HG03039 (cell line): Measurements from ENCODE around the gene UNC13D.
"Not testable (repeated sequence)": the region's sequence is repeated elsewhere in the genome, so short reads cannot be mapped to it uniquely, and the experiment has no call there.

Experiments
- ATAC-seq: cut with Tn5 transposase; IDR thresholded peaks from one replicate; pipeline ENCODE4 v1.9.1; 2021; ENCODE audit warnings: mild to moderate bottlenecking, moderate library complexity; ENCODE audit not compliant: unreplicated experiment

The UNC13D gene

DNA sequence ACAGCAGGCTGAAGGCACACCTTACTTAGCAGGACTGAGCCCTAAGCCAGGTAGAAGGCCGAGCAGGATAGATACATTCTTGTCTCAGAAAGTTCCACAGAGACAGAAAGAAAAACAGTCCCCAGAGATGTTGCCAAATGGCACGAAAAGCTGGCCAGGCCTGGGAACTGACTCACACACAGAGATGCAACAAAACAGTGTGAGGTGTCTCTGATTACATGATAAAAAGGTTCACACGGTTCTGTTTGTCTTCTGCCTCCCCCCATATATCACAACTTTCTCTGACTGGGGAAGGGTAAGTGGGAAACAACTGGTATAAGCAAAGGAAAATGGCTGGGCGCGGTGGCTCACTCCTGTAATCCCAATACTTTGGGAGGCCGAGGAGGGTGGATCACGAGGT is 9.2 kb upstream of the UNC13D start:
- no peak for ATAC-seq

DNA sequence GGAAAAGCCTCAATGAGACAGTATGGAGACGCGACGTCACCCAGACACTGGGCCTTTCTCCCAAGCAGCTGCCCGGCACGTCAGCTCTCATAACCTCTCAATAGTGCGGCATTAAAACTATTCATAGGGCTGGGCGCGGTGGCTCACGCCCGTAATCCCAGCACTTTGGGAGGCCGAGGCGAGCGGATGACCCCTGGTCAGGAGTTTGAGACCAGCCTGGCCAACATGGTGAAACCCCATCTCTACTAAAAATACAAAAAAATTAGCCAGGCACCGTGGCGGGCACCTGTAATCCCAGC is 7.4 kb upstream of the UNC13D start:
- not testable (repeated sequence) for ATAC-seq

DNA sequence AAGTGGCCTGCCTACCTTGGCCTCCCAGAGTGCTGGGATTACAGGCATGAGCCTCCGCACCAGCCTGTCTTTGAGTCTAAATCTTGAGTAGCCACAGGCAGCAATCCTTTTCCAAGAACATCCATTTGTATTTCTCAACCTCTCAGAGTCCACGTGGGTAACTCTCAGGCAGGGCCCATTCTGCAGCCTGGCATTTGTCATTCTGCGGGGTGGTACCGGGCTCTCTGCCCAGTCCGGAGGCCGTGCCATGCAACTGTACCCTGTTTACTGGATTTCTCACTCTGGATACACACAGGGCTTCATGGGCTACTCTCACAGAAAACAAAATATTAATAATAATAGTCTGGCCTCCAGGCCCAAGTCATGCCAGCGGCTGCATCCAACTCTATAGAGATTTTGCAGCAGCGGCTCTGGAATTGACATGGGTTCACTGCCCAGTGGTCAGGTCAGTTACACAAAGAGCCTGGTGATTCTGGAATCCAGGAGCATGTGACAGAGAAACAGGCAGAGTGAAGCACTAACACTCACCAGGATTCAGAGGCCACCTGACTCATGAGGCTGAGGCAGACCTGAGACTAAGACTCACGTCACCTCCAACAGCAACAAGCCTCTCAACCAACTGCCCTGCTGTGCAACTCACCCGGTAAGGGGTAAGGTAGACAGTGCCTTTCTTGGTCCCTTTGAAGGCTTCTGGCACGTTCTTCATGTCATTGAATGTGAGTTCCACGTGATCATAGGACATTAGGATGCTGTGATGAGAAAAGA is 6.9 kb upstream of the UNC13D start:
- no peak for ATAC-seq

DNA sequence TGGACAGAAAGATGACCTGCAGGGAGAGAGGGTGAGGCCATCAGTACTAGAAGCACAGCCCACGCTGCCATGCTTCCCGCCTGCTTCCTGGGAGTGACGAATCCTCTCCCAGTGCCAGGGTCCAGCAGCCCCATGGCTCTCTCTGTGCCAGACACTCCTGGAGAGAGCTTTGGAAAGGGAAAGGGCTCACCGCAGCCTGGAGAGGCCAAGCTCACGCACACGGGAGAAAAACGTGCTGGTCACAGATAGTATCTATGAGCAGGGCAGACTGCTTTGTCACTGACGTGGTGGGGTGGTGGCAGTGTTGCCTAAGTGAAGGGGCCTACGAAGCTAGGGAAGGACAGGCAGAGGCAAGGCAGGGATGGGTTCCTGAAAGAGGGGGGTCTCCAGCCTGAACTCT is 5.5 kb upstream of the UNC13D start:
- no peak for ATAC-seq

DNA sequence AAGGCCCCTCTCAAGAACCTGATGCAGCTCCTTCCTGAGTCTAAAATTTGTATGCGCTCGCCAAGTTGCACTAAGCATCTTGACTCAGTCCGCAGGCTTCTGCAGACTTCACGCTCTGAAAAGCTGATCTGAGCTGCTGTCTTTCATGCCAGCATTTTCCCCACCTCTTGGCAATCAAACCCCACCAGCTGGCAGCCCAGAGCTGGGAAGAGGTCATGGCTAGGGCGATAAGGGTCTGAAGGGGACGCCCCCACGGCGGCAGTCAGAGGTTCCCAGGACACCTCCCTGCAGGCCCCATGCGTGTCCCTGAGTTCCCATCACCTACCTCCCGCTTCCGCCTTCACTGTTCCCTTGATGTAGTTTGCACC is 5.1 kb upstream of the UNC13D start:
- ATAC-seq: no peak

DNA sequence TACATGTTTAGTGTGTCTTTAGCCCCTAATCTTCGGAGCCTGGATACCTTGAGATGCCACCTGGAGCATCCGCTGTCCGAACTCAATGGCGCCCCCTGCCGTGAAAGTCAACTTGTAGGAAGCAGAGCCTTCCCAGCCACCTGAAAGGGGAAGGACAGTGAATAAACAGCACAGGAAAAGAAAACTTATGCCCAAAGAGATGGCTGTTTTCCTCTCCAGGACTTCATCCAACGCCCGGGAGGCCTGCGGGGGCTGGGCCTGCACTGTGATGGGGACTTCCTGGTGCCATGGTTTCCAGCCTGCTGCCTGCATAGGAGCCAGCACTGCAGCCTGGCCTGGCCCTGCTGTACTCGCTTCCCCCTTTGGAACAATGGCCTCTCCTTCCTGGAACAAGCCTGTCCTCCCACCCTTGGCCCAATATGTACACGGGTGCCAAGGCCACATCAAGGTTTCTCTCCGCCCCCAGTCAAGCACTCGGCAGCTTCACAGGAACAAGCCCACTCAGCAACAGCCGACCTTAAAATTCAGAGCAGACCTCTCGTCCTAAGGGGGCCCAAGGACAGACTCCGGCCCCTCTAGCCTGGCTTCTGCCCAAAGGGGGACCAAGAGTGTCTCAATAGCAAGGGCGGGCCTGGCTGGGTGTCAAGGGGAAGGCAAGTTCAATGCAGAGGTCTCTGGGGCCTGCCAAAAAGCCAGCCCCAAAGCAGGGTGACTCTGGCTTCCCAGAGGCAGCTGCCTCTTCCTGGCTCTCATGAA is 4.5 kb upstream of the UNC13D start:
- ATAC-seq: no peak

DNA sequence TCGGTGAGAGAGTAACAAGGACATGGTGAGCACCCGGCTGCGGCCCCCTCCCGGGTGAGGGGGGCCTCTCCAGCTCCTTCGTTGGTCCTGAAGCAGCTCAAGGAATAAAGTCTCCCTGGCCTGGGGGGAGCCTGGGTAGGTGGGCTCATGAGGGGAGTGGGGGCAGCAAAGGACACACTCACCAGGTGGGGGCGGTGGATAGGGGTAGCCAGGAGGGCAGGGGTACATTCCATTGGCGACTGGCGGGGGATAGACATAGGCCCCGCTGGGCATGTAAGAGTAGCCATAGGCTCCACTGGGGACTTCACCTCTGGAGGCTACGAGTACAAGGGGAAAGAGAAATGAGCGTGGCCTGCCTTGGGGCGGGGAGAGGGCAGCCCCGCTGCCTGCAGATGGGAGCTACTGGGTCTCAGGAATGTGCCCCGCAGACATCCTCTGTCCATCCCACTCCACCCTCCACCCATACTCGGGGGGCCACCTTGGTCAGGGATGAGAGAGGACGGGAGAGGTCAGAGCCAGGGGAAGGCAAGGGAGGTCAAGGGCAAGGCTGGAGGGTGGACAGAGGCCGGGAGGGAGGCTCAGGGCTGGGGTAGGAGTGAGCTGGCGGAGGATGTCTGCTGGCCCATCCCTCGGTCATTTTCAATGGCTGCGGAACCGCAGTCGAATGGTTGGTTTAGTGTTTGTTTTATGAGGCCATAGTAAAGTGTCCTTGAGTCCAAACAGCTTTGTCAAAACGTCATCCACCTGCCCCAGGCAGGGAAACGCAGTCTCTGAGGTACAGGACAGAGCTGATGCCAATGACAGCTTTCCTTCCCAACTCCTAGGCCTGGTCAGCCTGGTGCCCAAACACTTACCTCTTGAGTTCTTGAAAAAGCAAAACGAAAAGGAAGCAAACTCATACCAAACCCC is 3.7 kb upstream of the UNC13D start:
- no peak for ATAC-seq

DNA sequence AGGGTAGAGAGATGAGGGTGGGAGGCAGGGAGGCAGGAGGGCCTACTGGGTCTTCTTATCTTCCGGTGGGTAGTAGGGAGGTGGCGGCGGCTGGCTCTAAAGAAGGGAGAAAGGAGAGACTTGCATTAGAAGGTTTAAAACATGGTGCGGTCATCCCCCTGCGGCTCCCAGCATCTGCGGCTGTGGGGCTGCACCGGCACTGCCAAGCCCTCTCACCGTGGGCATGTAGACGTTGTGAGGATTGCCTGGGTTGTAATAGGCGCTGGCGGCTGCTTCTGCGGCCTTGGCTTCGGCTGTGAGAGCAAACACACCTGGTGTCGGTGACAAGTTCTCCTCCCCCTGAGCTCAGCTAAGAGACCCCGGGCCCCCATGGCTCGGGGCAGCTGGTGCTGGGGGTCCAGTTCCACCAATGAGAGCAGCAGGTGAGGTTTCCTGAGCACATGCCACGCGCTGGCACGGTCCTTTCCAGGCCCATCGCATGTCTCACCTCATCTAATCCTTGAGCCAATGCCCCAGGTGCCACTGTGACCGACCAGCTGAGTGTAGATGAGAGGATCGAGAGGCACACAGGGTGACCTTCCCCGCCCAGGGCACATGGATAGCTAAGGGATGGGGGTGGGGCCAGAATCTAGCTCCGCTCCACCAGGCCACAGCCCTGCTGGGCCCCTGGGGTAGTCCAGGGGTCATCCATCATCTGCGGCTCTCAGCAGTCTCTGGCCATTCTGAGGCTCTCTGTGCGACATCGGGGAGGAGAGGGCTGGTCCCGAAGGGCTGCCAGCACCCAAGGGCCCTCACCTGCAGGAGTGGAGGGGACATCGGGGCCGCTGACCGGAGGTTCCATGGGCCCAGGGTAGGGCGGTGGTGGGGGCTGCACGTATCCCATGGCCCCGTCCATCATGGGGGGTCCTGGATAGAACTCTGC is 2.7 kb upstream of the UNC13D start:
- no peak for ATAC-seq

DNA sequence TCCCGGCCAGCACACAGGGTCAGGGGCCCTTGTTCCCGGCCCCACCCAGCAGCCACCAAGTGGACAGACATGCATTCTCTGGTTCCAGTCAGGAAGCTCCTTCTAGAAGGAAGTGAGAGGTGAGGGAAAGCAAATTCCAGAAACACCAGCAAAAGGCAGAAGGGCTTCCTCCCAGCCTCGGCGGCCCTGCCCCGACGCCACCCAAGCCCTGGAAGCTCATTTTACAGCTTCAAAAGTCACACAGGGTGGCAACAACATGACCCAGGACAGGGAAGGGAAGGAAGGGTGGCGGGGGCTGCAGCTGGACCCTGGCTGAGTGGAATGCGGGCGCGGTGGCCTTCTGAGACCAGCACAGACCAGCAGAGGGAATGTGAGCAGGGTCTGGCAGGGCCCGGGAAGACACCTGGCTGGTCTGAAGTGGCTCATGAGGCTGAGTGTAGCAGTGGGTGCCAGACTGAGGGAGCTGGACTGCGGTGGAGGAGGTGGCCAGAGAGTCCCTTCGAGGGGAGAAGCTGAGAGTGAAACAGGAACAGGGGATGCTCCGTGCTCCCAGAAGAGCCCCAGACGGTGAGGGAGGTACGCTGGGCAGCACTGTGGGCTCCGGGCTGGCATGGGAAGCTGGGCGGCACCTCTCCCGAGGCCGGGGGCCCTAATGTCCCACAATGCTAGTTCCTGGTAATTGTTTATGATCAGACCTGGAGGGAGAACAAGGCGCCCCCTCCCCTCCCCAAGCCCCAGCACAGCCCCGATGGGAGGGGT is 1.9 kb upstream of the UNC13D start:
- no peak for ATAC-seq

DNA sequence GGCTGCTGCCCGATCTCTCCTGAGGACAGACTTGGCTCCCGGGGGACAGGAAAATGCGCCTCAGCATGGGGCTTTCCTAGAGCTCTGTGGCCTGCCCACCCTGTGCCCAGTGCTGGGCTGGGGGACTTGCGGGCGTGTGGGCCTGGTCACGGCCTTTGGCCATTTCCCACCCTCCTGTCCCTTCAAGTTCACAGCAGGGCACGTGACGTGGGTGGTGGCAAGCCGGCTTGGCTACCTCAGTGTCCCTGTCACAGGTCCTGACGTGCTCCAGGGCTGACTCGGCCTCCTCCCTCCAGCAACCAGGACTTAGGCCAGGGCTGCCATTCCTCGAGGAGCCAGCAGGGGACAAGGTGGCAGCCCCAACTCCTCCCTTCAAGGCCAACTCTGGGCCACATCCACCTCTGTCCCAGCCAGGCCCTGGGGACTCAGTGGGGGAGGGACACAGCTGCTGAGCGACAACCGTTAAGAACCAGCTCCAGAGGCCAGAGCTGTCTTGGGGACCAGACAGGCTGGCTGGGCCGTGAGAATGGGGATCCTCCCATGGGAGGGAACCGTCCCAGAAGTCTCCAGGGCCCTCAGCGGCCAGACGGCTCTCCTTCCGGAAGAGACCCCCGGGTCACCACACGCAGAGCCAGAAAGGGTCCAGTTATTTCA is 981 bp upstream of the UNC13D start:
- ATAC-seq: peak; percentile 53

DNA sequence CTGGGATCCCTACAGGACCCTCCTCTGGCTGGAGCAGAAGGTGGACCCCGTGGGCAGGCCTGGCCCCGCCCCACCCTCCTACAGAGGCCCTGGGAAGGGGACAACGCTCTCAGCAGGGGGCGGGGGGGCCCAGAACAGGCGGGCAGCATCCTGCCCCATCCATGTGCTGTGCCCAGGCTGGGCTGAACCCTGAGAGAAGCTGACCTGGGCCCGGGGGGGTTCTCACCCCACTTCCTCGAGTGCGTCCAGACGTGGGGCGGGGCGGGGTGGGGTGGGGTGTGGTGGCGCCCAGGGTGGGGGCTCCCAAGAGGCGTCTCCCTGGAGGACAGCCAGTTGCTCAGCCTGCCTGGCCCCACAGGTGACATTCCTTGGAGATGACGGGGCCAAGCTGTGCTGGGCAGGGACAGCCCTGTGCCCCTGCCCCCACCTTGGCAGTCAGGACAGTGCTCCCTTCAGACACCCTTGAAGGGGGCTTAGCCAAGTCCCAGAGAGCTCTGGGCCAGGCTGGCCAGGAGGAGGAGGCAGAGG is 390 bp upstream of the UNC13D start:
- no peak for ATAC-seq

DNA sequence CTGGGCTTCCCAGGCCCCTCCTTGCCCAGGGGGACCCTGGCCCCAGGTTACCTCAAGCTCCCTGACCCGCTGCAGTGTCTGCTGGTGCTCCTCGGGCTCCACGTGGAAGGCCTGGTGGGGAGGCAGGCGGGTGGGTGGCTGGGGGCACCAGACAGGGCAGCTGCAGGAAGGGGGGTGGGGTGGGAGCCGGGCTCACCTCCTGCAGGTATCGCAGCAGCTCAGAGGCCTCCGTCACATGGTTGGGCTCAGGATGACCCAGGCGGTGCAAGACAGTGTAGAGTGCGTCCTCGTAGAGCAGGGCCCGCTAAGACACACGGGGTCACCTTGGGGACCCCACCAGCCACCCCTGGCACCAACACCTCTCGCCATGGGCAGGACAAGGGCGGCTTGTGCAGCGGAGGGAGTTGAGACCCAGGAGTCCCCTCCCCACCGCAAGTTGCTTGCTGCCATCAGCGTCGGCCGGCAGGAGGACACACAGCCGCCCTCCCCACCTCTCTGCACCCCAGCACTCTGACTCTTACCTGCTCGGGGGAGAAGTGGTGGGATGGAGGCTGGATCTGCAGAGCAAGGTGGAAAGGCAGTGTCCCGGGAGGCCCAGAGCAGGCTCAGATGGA is 1.1 kb downstream of the UNC13D start:
- ATAC-seq: no peak

DNA sequence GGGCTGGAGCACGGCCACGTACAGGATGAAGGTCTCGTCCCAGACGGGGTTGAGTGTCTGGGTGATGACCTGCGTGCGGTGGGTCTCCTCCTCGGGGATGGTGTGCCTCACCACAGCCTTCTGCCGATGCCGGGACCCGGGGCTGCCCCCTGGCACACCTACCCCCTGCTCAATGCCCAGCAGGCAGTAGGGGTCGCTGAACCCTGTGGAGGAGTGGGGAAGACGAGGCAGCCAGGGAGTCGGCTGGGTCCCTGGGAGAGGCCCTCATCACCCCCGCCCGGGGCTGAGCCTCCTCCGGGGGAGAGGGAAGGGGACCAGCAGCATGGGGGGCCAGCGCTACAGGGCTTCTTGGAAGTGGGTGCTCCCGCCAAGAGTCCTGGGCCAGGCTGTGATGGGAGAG is 1.8 kb downstream of the UNC13D start:
- ATAC-seq: no peak

DNA sequence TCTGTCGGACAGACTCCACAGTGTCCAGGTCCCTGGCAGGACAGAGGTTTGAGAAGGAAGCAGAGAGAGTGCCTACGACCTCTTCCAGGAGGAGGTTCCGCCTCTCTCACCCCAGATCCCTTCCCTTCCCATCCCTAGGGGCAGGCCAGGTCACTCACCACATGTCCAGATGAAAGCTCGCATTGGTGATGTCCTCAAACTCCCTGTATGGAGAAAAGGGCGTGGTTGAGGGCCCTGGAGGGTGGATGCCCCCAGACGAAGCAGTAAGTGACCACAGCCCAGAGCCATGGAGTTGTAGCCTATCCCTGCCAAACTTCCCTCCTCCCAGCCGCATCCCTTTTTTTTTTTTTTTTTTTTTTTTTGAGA is 3.4 kb downstream of the UNC13D start:
- no peak for ATAC-seq

DNA sequence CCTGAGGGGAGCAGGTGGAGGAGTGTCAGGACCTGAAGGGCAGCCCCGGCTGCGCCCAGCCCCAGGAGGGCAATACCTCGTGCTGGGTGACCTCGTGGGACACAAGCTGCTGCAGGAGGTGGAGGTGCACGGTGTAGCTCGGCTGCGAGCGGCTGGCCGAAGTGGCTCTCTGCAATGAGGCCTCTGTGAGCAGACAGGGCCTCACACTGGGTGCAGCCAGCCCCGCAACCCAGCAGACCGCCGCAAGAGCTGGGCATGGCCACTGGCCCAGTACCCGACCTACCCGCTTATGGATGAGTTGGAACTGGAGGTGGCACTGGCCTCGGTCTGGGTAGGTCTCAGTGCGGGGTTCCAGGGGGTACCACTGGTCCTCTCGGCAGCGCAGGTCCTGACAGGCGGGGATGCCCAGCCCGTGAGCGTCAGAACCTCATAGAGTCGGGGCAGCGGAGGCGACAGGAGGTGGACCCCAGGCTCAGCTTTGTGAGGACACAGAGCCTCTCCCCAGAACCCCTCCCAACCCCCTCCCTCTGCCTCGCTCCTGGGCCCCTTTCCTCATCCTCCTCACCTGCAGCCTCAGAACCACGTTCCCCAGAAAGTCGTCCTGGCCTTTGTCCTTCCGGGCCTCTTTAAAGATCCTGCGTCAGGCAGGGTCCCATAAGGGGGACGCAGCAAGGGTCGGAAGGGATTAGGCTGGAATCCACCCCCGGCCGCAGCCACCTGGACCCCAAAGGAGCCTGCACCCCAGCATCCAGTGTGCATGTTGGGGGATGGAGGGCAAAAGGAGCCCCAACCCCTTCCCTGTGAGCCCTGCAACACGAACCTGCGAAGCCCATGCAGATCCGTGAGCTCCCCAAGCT is 4.0 kb downstream of the UNC13D start:
- no peak for ATAC-seq

DNA sequence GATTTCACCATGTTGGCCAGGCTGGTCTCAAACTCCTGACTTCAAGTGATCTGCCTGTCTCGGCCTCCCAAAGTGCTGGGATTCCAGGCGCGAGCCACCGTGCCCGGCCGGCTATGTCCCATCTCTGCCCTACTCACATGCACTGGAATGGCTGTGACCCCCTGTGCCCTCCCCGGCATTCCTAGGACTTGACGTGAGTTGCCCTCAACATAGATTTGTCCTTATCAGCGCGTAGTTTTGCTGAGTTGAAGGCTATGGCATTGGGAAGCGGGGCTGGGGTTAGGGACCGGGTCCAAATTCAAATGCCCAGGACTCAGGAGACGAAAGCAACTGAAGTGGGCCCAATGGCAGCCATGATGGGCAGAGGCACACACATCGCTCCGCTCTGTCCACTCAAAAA is 5.8 kb downstream of the UNC13D start:
- no peak for ATAC-seq

DNA sequence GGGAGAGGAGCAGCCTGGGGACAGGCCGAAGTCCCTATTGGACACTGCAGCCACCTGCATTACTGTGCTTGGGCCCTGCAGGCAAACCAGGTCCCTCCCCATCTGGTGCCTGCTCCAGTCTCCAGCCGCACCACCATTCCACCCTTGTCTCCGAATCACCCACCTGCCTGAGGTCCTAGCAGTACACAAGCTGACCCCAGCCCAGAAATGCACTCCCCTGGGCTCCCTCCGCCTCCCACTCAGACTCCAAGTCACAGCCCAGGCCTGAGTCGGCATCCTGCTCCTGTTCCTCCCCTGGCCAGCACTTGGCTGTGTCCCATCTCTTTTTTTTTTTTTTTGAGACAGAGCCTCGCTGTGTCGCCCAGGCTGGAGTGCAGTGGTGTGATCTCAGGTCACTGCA is 6.3 kb downstream of the UNC13D start:
- no peak for ATAC-seq

DNA sequence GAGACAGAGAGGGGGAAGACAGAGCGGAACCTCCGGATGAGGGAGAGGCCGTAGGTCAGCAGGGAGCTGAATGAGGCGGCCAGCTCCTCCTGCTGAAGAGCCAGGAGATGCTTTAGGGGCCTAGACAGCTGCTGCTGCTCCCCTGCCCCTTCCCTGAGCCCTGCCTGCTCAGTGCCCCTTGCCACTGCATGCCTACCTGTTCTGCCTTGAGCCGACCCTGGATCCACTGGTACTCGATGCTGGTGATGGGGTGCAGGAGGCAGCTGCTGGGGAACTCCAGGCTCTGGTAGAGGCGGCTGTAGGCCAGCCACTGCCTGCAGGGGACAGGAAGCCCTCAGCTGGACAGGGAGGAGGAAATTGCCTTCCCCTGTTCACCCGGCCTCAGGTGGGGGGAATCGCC is 7.6 kb downstream of the UNC13D start:
- no peak for ATAC-seq
